ENCODE data around the gene SPO11. TPM values are rescaled to one million over a fixed set of nuclear protein-coding genes. Genes with fewer than 3 reads are reported as not detected.
A peak's percentile ranks its signal among the peaks of the same experiment; 100 is the strongest.

Gene SPO11
- total RNA-seq, result not detected in 2 replicates
- long read RNA-seq, result 0 reads

- DNase-seq (ENCODE audit: extremely low spot score, unreplicated experiment), result peak; percentile 83
- Mint-ChIP-seq H3K4me1 (ENCODE audit: unreplicated experiment) (no peaks in the 10 kb centered on the region), H3K9me3 (ENCODE audit: unreplicated experiment) (no peaks in the 10 kb centered on the region), H3K27ac (ENCODE audit: unreplicated experiment) (no peak within 1 kb of the TSS), H3K4me3 (ENCODE audit: unreplicated experiment) (no peak within 1 kb of the TSS), H3K27me3 (ENCODE audit: unreplicated experiment) (peaks cover 66% of the 10 kb centered on the region), H3K36me3 (ENCODE audit: unreplicated experiment) (no peaks in the 10 kb centered on the region)
- no peak for TF ChIP-seq CTCF (IDR thresholded peaks at IDR 0.05)
These were observed at the start of gene SPO11 for GRCh38 chr20:57329608-57330221. Gene SPO11, plus strand, starts transcription at chr20:57329803. Its CDS starts 65 bp downstream, at chr20:57329868.

- peaks cover 67% of the 10 kb centered on the region for H3K27me3 Mint-ChIP-seq (ENCODE audit: unreplicated experiment)
- DNase-seq (ENCODE audit: extremely low spot score, unreplicated experiment), result no peak
These were observed 49.4 kb upstream of the SPO11 start for GRCh38 chr20:57280221-57280620.

GRCh38 chr20:57281900-57282299, 47.7 kb upstream of the SPO11 start:
- peaks cover 68% of the 10 kb centered on the region for H3K27me3 Mint-ChIP-seq (ENCODE audit: unreplicated experiment)
- DNase-seq (ENCODE audit: extremely low spot score, unreplicated experiment), result no peak
- H3K4me1 Mint-ChIP-seq (ENCODE audit: unreplicated experiment), result no peaks in the 10 kb centered on the region
- TF ChIP-seq CTCF (IDR thresholded peaks at IDR 0.05), result no peak
- H3K27ac Mint-ChIP-seq (ENCODE audit: unreplicated experiment), result no peak overlapping the region
- no peak overlapping the region for H3K4me3 Mint-ChIP-seq (ENCODE audit: unreplicated experiment)
- no peaks in the 10 kb centered on the region for H3K9me3 Mint-ChIP-seq (ENCODE audit: unreplicated experiment)
- H3K36me3 Mint-ChIP-seq (ENCODE audit: unreplicated experiment), result no peaks in the 10 kb centered on the region

More at GRCh38 chr20:57280221-57280620, 49.4 kb upstream of the SPO11 start:
- Mint-ChIP-seq H3K36me3 (ENCODE audit: unreplicated experiment) (no peaks in the 10 kb centered on the region), H3K27ac (ENCODE audit: unreplicated experiment) (no peak overlapping the region), H3K9me3 (ENCODE audit: unreplicated experiment) (no peaks in the 10 kb centered on the region), H3K4me3 (ENCODE audit: unreplicated experiment) (no peak overlapping the region), H3K4me1 (ENCODE audit: unreplicated experiment) (no peaks in the 10 kb centered on the region)
- TF ChIP-seq CTCF (IDR thresholded peaks at IDR 0.05), result no peak

- H3K36me3 Mint-ChIP-seq (ENCODE audit: unreplicated experiment), result no peaks in the 10 kb centered on the region
- H3K9me3 Mint-ChIP-seq (ENCODE audit: unreplicated experiment), result no peaks in the 10 kb centered on the region
- peaks cover 73% of the 10 kb centered on the region for H3K27me3 Mint-ChIP-seq (ENCODE audit: unreplicated experiment)
- no peak overlapping the region for H3K27ac Mint-ChIP-seq (ENCODE audit: unreplicated experiment)
- no peak overlapping the region for H3K4me3 Mint-ChIP-seq (ENCODE audit: unreplicated experiment)
- TF ChIP-seq CTCF (IDR thresholded peaks at IDR 0.05), result no peak
- peaks cover 2% of the 10 kb centered on the region for H3K4me1 Mint-ChIP-seq (ENCODE audit: unreplicated experiment)
- no peak for DNase-seq (ENCODE audit: extremely low spot score, unreplicated experiment)
These were observed 46.8 kb upstream of the SPO11 start for GRCh38 chr20:57282670-57283361.

GRCh38 chr20:57283860-57284259, 45.7 kb upstream of the SPO11 start:
- Mint-ChIP-seq H3K36me3 (ENCODE audit: unreplicated experiment) (no peaks in the 10 kb centered on the region), H3K27me3 (ENCODE audit: unreplicated experiment) (peaks cover 73% of the 10 kb centered on the region), H3K4me1 (ENCODE audit: unreplicated experiment) (peaks cover 2% of the 10 kb centered on the region), H3K27ac (ENCODE audit: unreplicated experiment) (no peak overlapping the region), H3K9me3 (ENCODE audit: unreplicated experiment) (no peaks in the 10 kb centered on the region), H3K4me3 (ENCODE audit: unreplicated experiment) (no peak overlapping the region)
- no peak for DNase-seq (ENCODE audit: extremely low spot score, unreplicated experiment)
- TF ChIP-seq CTCF (IDR thresholded peaks at IDR 0.05), result no peak
